Memory B cell (primary cell): ENCODE measurements around the gene UBAC1.
A peak's percentile ranks its signal among the peaks of the same experiment; 100 is the strongest.

Source experiments
- ATAC-seq: fragments of 150-1000 bp; cut with Tn5 transposase; 2 replicates; pipeline ENCODE4 v1.10.0; 2021; ENCODE audit warnings: low read depth, mild to moderate bottlenecking, moderate library complexity
- DNase-seq, 2 donors: peaks; one replicate each; pipeline ENCODE4 v3.0.0; 2022; ENCODE audit warnings: low spot score in 2 of 2
- H3K27ac Mint-ChIP-seq: one replicate; pipeline ENCODE4 v1.8.0; 2022; ENCODE audit warnings: mild to moderate bottlenecking, moderate library complexity, mixed read lengths
- H3K27me3 Mint-ChIP-seq: one replicate; pipeline ENCODE4 v1.8.0; 2022; ENCODE audit warnings: mixed read lengths
- H3K36me3 Mint-ChIP-seq: one replicate; pipeline ENCODE4 v1.8.0; 2022; ENCODE audit warnings: mild to moderate bottlenecking, mixed read lengths
- H3K4me1 Mint-ChIP-seq: one replicate; pipeline ENCODE4 v1.8.0; 2022; ENCODE audit warnings: mixed read lengths
- H3K4me3 Mint-ChIP-seq: one replicate; pipeline ENCODE4 v1.8.0; 2022; ENCODE audit warnings: mild to moderate bottlenecking, moderate library complexity, mixed read lengths
- H3K9me3 Mint-ChIP-seq: one replicate; pipeline ENCODE4 v1.8.0; 2022; ENCODE audit warnings: mixed read lengths

Gene UBAC1

DNA sequence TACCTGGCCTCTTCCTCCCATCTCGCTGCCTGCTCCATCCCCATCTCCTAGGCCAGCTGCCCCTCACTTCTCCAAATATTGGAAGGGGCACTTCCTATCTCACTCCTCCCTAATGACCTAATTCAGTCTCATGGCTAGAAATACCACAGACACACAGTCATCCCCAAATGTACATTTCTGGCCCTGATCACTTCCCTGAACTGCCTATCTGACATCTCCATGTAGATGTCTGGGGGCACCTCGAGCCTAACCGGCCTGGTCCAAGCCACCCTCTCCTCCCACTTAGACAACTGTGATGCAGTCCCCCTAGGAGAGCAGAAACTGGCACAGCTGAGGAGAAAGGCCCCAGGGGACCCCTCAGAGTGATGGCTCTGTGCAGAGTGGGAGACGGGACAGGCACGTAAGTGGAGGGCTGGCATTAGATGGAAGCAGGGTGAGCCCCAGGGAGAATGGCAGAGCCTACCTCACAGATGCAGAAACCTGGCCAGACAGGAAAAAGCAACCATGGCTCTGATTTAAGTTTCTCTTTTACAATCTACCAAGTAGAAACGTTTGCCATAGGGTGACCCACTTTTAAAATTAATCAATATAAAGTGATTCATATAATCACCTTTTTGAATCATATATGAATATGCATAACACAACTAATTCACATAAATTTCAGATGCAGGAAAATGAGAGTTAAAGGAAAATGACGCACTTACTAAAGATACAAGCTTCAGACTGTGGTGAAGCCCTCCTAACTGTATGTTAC, 75.9 kb downstream of the UBAC1 start:
- peaks cover 4% of the 10 kb centered on the region for H3K36me3 Mint-ChIP-seq
- no peak for DNase-seq
- H3K4me1 Mint-ChIP-seq, result peaks cover 39% of the 10 kb centered on the region
- H3K27ac Mint-ChIP-seq, result no peak overlapping the region
- no peak overlapping the region for H3K4me3 Mint-ChIP-seq
- H3K9me3 Mint-ChIP-seq, result no peaks in the 10 kb centered on the region
- ATAC-seq, result no peak
- no peaks in the 10 kb centered on the region for H3K27me3 Mint-ChIP-seq

- DNase-seq (no peak), ATAC-seq (no peak)
- no peaks in the 10 kb centered on the region for H3K27me3 Mint-ChIP-seq
- no peak overlapping the region for H3K4me3 Mint-ChIP-seq
- H3K9me3 Mint-ChIP-seq, result no peaks in the 10 kb centered on the region
- peaks cover 6% of the 10 kb centered on the region for H3K36me3 Mint-ChIP-seq
- H3K4me1 Mint-ChIP-seq, result peaks cover 40% of the 10 kb centered on the region
- no peak overlapping the region for H3K27ac Mint-ChIP-seq
These were observed 76.7 kb downstream of the UBAC1 start for GRCh38 chr9:135884328-135885035.

- no peaks in the 10 kb centered on the region for H3K27me3 Mint-ChIP-seq
- DNase-seq, result no peak
These were observed 77.6 kb downstream of the UBAC1 start for GRCh38 chr9:135883410-135884089.

More at GRCh38 chr9:135883410-135884089, 77.6 kb downstream of the UBAC1 start:
- no peaks in the 10 kb centered on the region for H3K9me3 Mint-ChIP-seq
- no peak overlapping the region for H3K4me3 Mint-ChIP-seq
- ATAC-seq, result peak; percentile 23
- no peak overlapping the region for H3K27ac Mint-ChIP-seq
- H3K36me3 Mint-ChIP-seq, result peaks cover 8% of the 10 kb centered on the region
- H3K4me1 Mint-ChIP-seq, result peaks cover 44% of the 10 kb centered on the region
